ENCODE data around the gene POLR3E.

DNA sequence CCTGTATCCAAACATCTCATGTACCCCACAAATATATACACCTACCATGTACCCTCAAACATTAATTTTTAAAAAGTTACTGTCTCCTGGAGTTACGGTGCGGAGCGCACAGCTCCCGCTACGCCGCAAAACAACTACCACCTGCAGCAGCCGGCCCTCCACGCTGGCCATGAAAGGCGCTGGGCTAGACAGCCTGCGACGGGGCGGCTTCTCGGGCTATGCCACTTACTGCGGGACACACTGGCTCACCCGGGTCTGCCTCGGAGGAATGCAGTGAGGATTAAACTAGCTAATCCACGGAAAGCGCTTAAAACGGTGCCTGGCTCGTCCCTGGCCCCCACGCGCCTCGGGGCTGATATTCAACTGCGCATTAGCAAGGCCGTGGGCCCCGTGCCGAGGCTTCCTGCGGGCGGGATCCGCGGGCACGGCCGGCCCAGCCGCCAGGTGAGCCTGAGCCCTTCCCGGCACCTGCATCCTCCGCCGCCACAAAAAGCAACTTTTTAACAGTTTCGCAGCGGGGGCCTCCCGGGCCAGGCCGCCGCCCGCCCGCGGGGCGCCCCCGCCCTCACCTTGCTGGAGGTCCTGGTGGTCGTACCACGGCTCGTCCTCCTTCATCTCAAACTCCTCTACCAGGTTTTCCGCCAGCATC lies 76.6 kb downstream of the POLR3E start:
- TF ChIP-seq EP300 (IDR thresholded peaks at IDR 0.05), result no peak
- TF ChIP-seq, protein P1, sequence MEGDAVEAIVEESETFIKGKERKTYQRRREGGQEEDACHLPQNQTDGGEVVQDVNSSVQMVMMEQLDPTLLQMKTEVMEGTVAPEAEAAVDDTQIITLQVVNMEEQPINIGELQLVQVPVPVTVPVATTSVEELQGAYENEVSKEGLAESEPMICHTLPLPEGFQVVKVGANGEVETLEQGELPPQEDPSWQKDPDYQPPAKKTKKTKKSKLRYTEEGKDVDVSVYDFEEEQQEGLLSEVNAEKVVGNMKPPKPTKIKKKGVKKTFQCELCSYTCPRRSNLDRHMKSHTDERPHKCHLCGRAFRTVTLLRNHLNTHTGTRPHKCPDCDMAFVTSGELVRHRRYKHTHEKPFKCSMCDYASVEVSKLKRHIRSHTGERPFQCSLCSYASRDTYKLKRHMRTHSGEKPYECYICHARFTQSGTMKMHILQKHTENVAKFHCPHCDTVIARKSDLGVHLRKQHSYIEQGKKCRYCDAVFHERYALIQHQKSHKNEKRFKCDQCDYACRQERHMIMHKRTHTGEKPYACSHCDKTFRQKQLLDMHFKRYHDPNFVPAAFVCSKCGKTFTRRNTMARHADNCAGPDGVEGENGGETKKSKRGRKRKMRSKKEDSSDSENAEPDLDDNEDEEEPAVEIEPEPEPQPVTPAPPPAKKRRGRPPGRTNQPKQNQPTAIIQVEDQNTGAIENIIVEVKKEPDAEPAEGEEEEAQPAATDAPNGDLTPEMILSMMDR (IDR thresholded peaks at IDR 0.05), result no peak

All from tibial nerve (tissue), 4 donors.